Memory B cell (primary cell): Measurements from ENCODE around the gene TM9SF2.
"Not testable (repeated sequence)": the region's sequence is repeated elsewhere in the genome, so short reads cannot be mapped to it uniquely, and the experiment has no call there.

ENCODE experiments used
- ATAC-seq: fragments of 150-1000 bp; cut with Tn5 transposase; 2 replicates; pipeline ENCODE4 v1.10.0; 2021; ENCODE audit warnings: low read depth, mild to moderate bottlenecking, moderate library complexity
- DNase-seq, 2 donors: peaks; one replicate each; pipeline ENCODE4 v3.0.0; 2022; ENCODE audit warnings: low spot score in 2 of 2
- H3K27ac Mint-ChIP-seq: one replicate; pipeline ENCODE4 v1.8.0; 2022; ENCODE audit warnings: mild to moderate bottlenecking, moderate library complexity, mixed read lengths
- H3K27me3 Mint-ChIP-seq: one replicate; pipeline ENCODE4 v1.8.0; 2022; ENCODE audit warnings: mixed read lengths
- H3K36me3 Mint-ChIP-seq: one replicate; pipeline ENCODE4 v1.8.0; 2022; ENCODE audit warnings: mild to moderate bottlenecking, mixed read lengths
- H3K4me1 Mint-ChIP-seq: one replicate; pipeline ENCODE4 v1.8.0; 2022; ENCODE audit warnings: mixed read lengths
- H3K4me3 Mint-ChIP-seq: one replicate; pipeline ENCODE4 v1.8.0; 2022; ENCODE audit warnings: mild to moderate bottlenecking, moderate library complexity, mixed read lengths
- H3K9me3 Mint-ChIP-seq: one replicate; pipeline ENCODE4 v1.8.0; 2022; ENCODE audit warnings: mixed read lengths

The TM9SF2 gene

GRCh38 chr13:99476648-99477047 lies 24.6 kb upstream of the TM9SF2 start:
- no peaks in the 10 kb centered on the region for H3K27me3 Mint-ChIP-seq
- no peak overlapping the region for H3K4me3 Mint-ChIP-seq
- H3K9me3 Mint-ChIP-seq, result no peaks in the 10 kb centered on the region
- DNase-seq (no peak), ATAC-seq (no peak)
- peaks cover 9% of the 10 kb centered on the region for H3K4me1 Mint-ChIP-seq
- no peaks in the 10 kb centered on the region for H3K36me3 Mint-ChIP-seq
- H3K27ac Mint-ChIP-seq, result no peak overlapping the region

GRCh38 chr13:99477493-99477892 lies 23.8 kb upstream of the TM9SF2 start:
- DNase-seq, result no peak
- no peak for ATAC-seq
- Mint-ChIP-seq H3K4me3 (no peak overlapping the region), H3K27ac (no peak overlapping the region), H3K4me1 (peaks cover 9% of the 10 kb centered on the region), H3K9me3 (no peaks in the 10 kb centered on the region), H3K36me3 (no peaks in the 10 kb centered on the region), H3K27me3 (no peaks in the 10 kb centered on the region)

GRCh38 chr13:99481366-99481765 lies 19.9 kb upstream of the TM9SF2 start:
- H3K4me1 Mint-ChIP-seq, result peaks cover 9% of the 10 kb centered on the region
- no peak for DNase-seq
- H3K4me3 Mint-ChIP-seq, result no peak overlapping the region
- H3K27ac Mint-ChIP-seq, result no peak overlapping the region
- no peak for ATAC-seq
- H3K36me3 Mint-ChIP-seq, result peaks cover 3% of the 10 kb centered on the region
- no peaks in the 10 kb centered on the region for H3K27me3 Mint-ChIP-seq
- H3K9me3 Mint-ChIP-seq, result peaks cover 3% of the 10 kb centered on the region

GRCh38 chr13:99484473-99484872 lies 16.8 kb upstream of the TM9SF2 start:
- Mint-ChIP-seq H3K4me1 (peaks cover 2% of the 10 kb centered on the region), H3K36me3 (peaks cover 14% of the 10 kb centered on the region), H3K9me3 (peaks cover 8% of the 10 kb centered on the region), H3K27me3 (no peaks in the 10 kb centered on the region), H3K4me3 (no peak overlapping the region), H3K27ac (no peak overlapping the region)
- no peak for ATAC-seq
- no peak for DNase-seq

- H3K4me1 Mint-ChIP-seq, result peaks cover 2% of the 10 kb centered on the region
- ATAC-seq (no peak), DNase-seq (no peak)
- peaks cover 22% of the 10 kb centered on the region for H3K36me3 Mint-ChIP-seq
- no peaks in the 10 kb centered on the region for H3K27me3 Mint-ChIP-seq
- H3K27ac Mint-ChIP-seq, result no peak overlapping the region
- no peak overlapping the region for H3K4me3 Mint-ChIP-seq
- peaks cover 8% of the 10 kb centered on the region for H3K9me3 Mint-ChIP-seq
These were observed 14.3 kb upstream of the TM9SF2 start for GRCh38 chr13:99486996-99487395.

- H3K4me1 Mint-ChIP-seq, result peaks cover 5% of the 10 kb centered on the region
- H3K27ac Mint-ChIP-seq, result no peak overlapping the region
- H3K27me3 Mint-ChIP-seq, result no peaks in the 10 kb centered on the region
- no peak overlapping the region for H3K4me3 Mint-ChIP-seq
- H3K36me3 Mint-ChIP-seq, result peaks cover 30% of the 10 kb centered on the region
- DNase-seq (no peak), ATAC-seq (no peak)
- H3K9me3 Mint-ChIP-seq, result peaks cover 9% of the 10 kb centered on the region
These were observed 12.2 kb upstream of the TM9SF2 start for GRCh38 chr13:99489028-99489427.

- not testable (repeated sequence) for H3K4me3 Mint-ChIP-seq, DNase-seq, H3K27ac Mint-ChIP-seq, ATAC-seq, H3K27me3 Mint-ChIP-seq, H3K9me3 Mint-ChIP-seq
- peaks cover 26% of the 10 kb centered on the region for H3K36me3 Mint-ChIP-seq
- peaks cover 24% of the 10 kb centered on the region for H3K4me1 Mint-ChIP-seq
These were observed 9.5 kb upstream of the TM9SF2 start for GRCh38 chr13:99491750-99492149.

- ATAC-seq, result no peak
- no peak for DNase-seq
- peaks cover 18% of the 10 kb centered on the region for H3K36me3 Mint-ChIP-seq
- H3K9me3 Mint-ChIP-seq, result peaks cover 3% of the 10 kb centered on the region
- H3K4me3 Mint-ChIP-seq, result peak overlapping the region; percentile 86
- peaks cover 39% of the 10 kb centered on the region for H3K4me1 Mint-ChIP-seq
- no peaks in the 10 kb centered on the region for H3K27me3 Mint-ChIP-seq
- H3K27ac Mint-ChIP-seq, result peak overlapping the region; percentile 96
These were observed 5.6 kb upstream of the TM9SF2 start for GRCh38 chr13:99495466-99496183.

GRCh38 chr13:99496184-99497142 lies 4.8 kb upstream of the TM9SF2 start:
- DNase-seq (peak; percentile 37 to 53), ATAC-seq (peak; percentile 54)
- peak overlapping the region; percentile 96 for H3K27ac Mint-ChIP-seq
- peaks cover 3% of the 10 kb centered on the region for H3K9me3 Mint-ChIP-seq
- no peaks in the 10 kb centered on the region for H3K27me3 Mint-ChIP-seq
- H3K36me3 Mint-ChIP-seq, result peaks cover 14% of the 10 kb centered on the region
- H3K4me1 Mint-ChIP-seq, result peaks cover 45% of the 10 kb centered on the region
- peak overlapping the region; percentile 86 for H3K4me3 Mint-ChIP-seq

- ATAC-seq (peak; percentile 72), DNase-seq (peak; percentile 83 to 90)
- Mint-ChIP-seq H3K4me1 (peaks cover 55% of the 10 kb centered on the region), H3K27me3 (no peaks in the 10 kb centered on the region), H3K36me3 (peaks cover 6% of the 10 kb centered on the region), H3K4me3 (peak overlapping the region; percentile 79), H3K9me3 (peaks cover 2% of the 10 kb centered on the region), H3K27ac (peak overlapping the region; percentile 92)
These were observed 2.8 kb upstream of the TM9SF2 start for GRCh38 chr13:99498171-99499161.

- peak overlapping the region; percentile 97 for H3K27ac Mint-ChIP-seq
- peak; percentile 0 for ATAC-seq
- H3K36me3 Mint-ChIP-seq, result no peaks in the 10 kb centered on the region
- H3K27me3 Mint-ChIP-seq, result no peaks in the 10 kb centered on the region
- peaks cover 2% of the 10 kb centered on the region for H3K9me3 Mint-ChIP-seq
- no peak for DNase-seq
- H3K4me1 Mint-ChIP-seq, result peaks cover 45% of the 10 kb centered on the region
- peak overlapping the region; percentile 97 for H3K4me3 Mint-ChIP-seq
These were observed 461 bp upstream of the TM9SF2 start for GRCh38 chr13:99500839-99501183.

- peak overlapping the region; percentile 97 for H3K27ac Mint-ChIP-seq
These were observed 603 bp downstream of the TM9SF2 start for GRCh38 chr13:99501848-99502301.

GRCh38 chr13:99505814-99506269 lies 4.6 kb downstream of the TM9SF2 start:
- no peak for ATAC-seq
- DNase-seq, result no peak
- H3K36me3 Mint-ChIP-seq, result peaks cover 11% of the 10 kb centered on the region

More at GRCh38 chr13:99501848-99502301, 603 bp downstream of the TM9SF2 start:
- H3K4me3 Mint-ChIP-seq, result peak overlapping the region; percentile 97
- ATAC-seq (no peak), DNase-seq (no peak)
- H3K27me3 Mint-ChIP-seq, result no peaks in the 10 kb centered on the region
- peaks cover 47% of the 10 kb centered on the region for H3K4me1 Mint-ChIP-seq
- peaks cover 2% of the 10 kb centered on the region for H3K9me3 Mint-ChIP-seq
- no peaks in the 10 kb centered on the region for H3K36me3 Mint-ChIP-seq

More at GRCh38 chr13:99505814-99506269, 4.6 kb downstream of the TM9SF2 start:
- Mint-ChIP-seq H3K9me3 (no peaks in the 10 kb centered on the region), H3K27me3 (no peaks in the 10 kb centered on the region), H3K4me1 (peaks cover 52% of the 10 kb centered on the region), H3K27ac (peak overlapping the region; percentile 60), H3K4me3 (peak overlapping the region; percentile 53)
